ENCODE data around the gene IQUB.
"Not testable (repeated sequence)": the region's sequence is repeated elsewhere in the genome, so short reads cannot be mapped to it uniquely, and the experiment has no call there.

Gene IQUB

GRCh38 chr7:123532343-123532742, 2.1 kb downstream of the IQUB start:
- H3K36me3 Mint-ChIP-seq; H3K9me3 Mint-ChIP-seq (ENCODE audit: low read depth); H3K27ac Mint-ChIP-seq: not testable (repeated sequence)
- Mint-ChIP-seq H3K4me1 (ENCODE audit: low read depth) (peaks cover 18% of the 10 kb centered on the region), H3K4me3 (peak overlapping the region; percentile 73), H3K27me3 (peaks cover 14% of the 10 kb centered on the region)

GRCh38 chr7:123530035-123530591, 4.3 kb downstream of the IQUB start:
- H3K36me3 Mint-ChIP-seq; H3K27ac Mint-ChIP-seq; H3K9me3 Mint-ChIP-seq (ENCODE audit: low read depth); H3K4me3 Mint-ChIP-seq: not testable (repeated sequence)
- Mint-ChIP-seq H3K4me1 (ENCODE audit: low read depth) (peaks cover 16% of the 10 kb centered on the region), H3K27me3 (peaks cover 14% of the 10 kb centered on the region)

- H3K4me1 Mint-ChIP-seq (ENCODE audit: low read depth), result peaks cover 6% of the 10 kb centered on the region
- H3K27me3 Mint-ChIP-seq, result peaks cover 12% of the 10 kb centered on the region
These were observed 6.1 kb downstream of the IQUB start for GRCh38 chr7:123528265-123528664.

GRCh38 chr7:123527712-123528225, 6.6 kb downstream of the IQUB start:
- not testable (repeated sequence) for H3K4me1 Mint-ChIP-seq (ENCODE audit: low read depth); H3K27ac Mint-ChIP-seq; H3K9me3 Mint-ChIP-seq (ENCODE audit: low read depth); H3K27me3 Mint-ChIP-seq; H3K4me3 Mint-ChIP-seq; H3K36me3 Mint-ChIP-seq

More at GRCh38 chr7:123528265-123528664, 6.1 kb downstream of the IQUB start:
- Mint-ChIP-seq H3K27ac (no peak overlapping the region), H3K4me3 (no peak overlapping the region), H3K36me3 (no peaks in the 10 kb centered on the region), H3K9me3 (ENCODE audit: low read depth) (no peaks in the 10 kb centered on the region)

- not testable (repeated sequence) for H3K27me3 Mint-ChIP-seq; H3K36me3 Mint-ChIP-seq; H3K4me3 Mint-ChIP-seq; H3K9me3 Mint-ChIP-seq (ENCODE audit: low read depth); H3K27ac Mint-ChIP-seq; H3K4me1 Mint-ChIP-seq (ENCODE audit: low read depth)
These were observed 7.9 kb downstream of the IQUB start for GRCh38 chr7:123526533-123526932.

GRCh38 chr7:123522066-123522465, 12.3 kb downstream of the IQUB start:
- Mint-ChIP-seq H3K27me3 (peaks cover 1% of the 10 kb centered on the region), H3K36me3 (no peaks in the 10 kb centered on the region), H3K4me1 (ENCODE audit: low read depth) (no peaks in the 10 kb centered on the region), H3K9me3 (ENCODE audit: low read depth) (no peaks in the 10 kb centered on the region), H3K4me3 (no peak overlapping the region), H3K27ac (no peak overlapping the region)

GRCh38 chr7:123505221-123505620, 29.2 kb downstream of the IQUB start:
- Mint-ChIP-seq H3K27me3 (peaks cover 13% of the 10 kb centered on the region), H3K27ac (no peak overlapping the region), H3K4me1 (ENCODE audit: low read depth) (no peaks in the 10 kb centered on the region), H3K9me3 (ENCODE audit: low read depth) (no peaks in the 10 kb centered on the region), H3K4me3 (no peak overlapping the region), H3K36me3 (no peaks in the 10 kb centered on the region)

- no peaks in the 10 kb centered on the region for H3K4me1 Mint-ChIP-seq (ENCODE audit: low read depth)
- H3K27me3 Mint-ChIP-seq, result peaks cover 20% of the 10 kb centered on the region
- no peak overlapping the region for H3K4me3 Mint-ChIP-seq
- no peaks in the 10 kb centered on the region for H3K9me3 Mint-ChIP-seq (ENCODE audit: low read depth)
- no peak overlapping the region for H3K27ac Mint-ChIP-seq
- H3K36me3 Mint-ChIP-seq, result no peaks in the 10 kb centered on the region
These were observed 32.2 kb downstream of the IQUB start for GRCh38 chr7:123502201-123502600.

- Mint-ChIP-seq H3K9me3 (ENCODE audit: low read depth) (no peaks in the 10 kb centered on the region), H3K27ac (no peak overlapping the region), H3K27me3 (peaks cover 23% of the 10 kb centered on the region), H3K36me3 (no peaks in the 10 kb centered on the region), H3K4me1 (ENCODE audit: low read depth) (no peaks in the 10 kb centered on the region), H3K4me3 (no peak overlapping the region)
These were observed 33.4 kb downstream of the IQUB start for GRCh38 chr7:123500878-123501489.

GRCh38 chr7:123499211-123499970, 35.0 kb downstream of the IQUB start:
- Mint-ChIP-seq H3K36me3 (no peaks in the 10 kb centered on the region), H3K4me3 (no peak overlapping the region), H3K4me1 (ENCODE audit: low read depth) (no peaks in the 10 kb centered on the region), H3K27me3 (peaks cover 25% of the 10 kb centered on the region), H3K9me3 (ENCODE audit: low read depth) (no peaks in the 10 kb centered on the region), H3K27ac (no peak overlapping the region)

GRCh38 chr7:123498601-123499000, 35.8 kb downstream of the IQUB start:
- H3K4me3 Mint-ChIP-seq, result no peak overlapping the region
- no peaks in the 10 kb centered on the region for H3K9me3 Mint-ChIP-seq (ENCODE audit: low read depth)
- H3K36me3 Mint-ChIP-seq, result no peaks in the 10 kb centered on the region
- peaks cover 25% of the 10 kb centered on the region for H3K27me3 Mint-ChIP-seq
- peaks cover 2% of the 10 kb centered on the region for H3K4me1 Mint-ChIP-seq (ENCODE audit: low read depth)
- no peak overlapping the region for H3K27ac Mint-ChIP-seq

GRCh38 chr7:123498031-123498430, 36.4 kb downstream of the IQUB start:
- peaks cover 2% of the 10 kb centered on the region for H3K4me1 Mint-ChIP-seq (ENCODE audit: low read depth)
- no peaks in the 10 kb centered on the region for H3K36me3 Mint-ChIP-seq
- no peak overlapping the region for H3K4me3 Mint-ChIP-seq
- H3K27ac Mint-ChIP-seq, result no peak overlapping the region
- H3K9me3 Mint-ChIP-seq (ENCODE audit: low read depth), result no peaks in the 10 kb centered on the region
- H3K27me3 Mint-ChIP-seq, result peaks cover 28% of the 10 kb centered on the region

- peaks cover 2% of the 10 kb centered on the region for H3K4me1 Mint-ChIP-seq (ENCODE audit: low read depth)
- H3K4me3 Mint-ChIP-seq, result no peak overlapping the region
- H3K9me3 Mint-ChIP-seq (ENCODE audit: low read depth), result no peaks in the 10 kb centered on the region
- H3K36me3 Mint-ChIP-seq, result no peaks in the 10 kb centered on the region
- H3K27me3 Mint-ChIP-seq, result peaks cover 19% of the 10 kb centered on the region
- no peak overlapping the region for H3K27ac Mint-ChIP-seq
These were observed 40.1 kb downstream of the IQUB start for GRCh38 chr7:123494193-123494796.

- Mint-ChIP-seq H3K27ac (no peak overlapping the region), H3K27me3 (peaks cover 9% of the 10 kb centered on the region), H3K9me3 (ENCODE audit: low read depth) (no peaks in the 10 kb centered on the region), H3K4me1 (ENCODE audit: low read depth) (peaks cover 2% of the 10 kb centered on the region), H3K36me3 (no peaks in the 10 kb centered on the region), H3K4me3 (no peak overlapping the region)
These were observed 41.9 kb downstream of the IQUB start for GRCh38 chr7:123492485-123492884.

- no peaks in the 10 kb centered on the region for H3K9me3 Mint-ChIP-seq (ENCODE audit: low read depth)
- no peak overlapping the region for H3K27ac Mint-ChIP-seq
- no peaks in the 10 kb centered on the region for H3K4me1 Mint-ChIP-seq (ENCODE audit: low read depth)
- peaks cover 11% of the 10 kb centered on the region for H3K27me3 Mint-ChIP-seq
- H3K4me3 Mint-ChIP-seq, result no peak overlapping the region
- no peaks in the 10 kb centered on the region for H3K36me3 Mint-ChIP-seq
These were observed 48.7 kb downstream of the IQUB start for GRCh38 chr7:123485721-123486120.
